Measurements from ENCODE around the gene ZNF30. TPM values are rescaled to one million over a fixed set of nuclear protein-coding genes. Genes with fewer than 3 reads are reported as not detected.
"Not testable (repeated sequence)": the region's sequence is repeated elsewhere in the genome, so short reads cannot be mapped to it uniquely, and the experiment has no call there.

Gene ZNF30
- total and polyA plus RNA-seq, 2 experiments from 2014 or later, result 1.1 to 3.2 TPM

- H3K4me3 ChIP-seq, result no peak overlapping the region
- H2AFZ ChIP-seq, result no peak overlapping the region
- H3K27ac ChIP-seq, result no peak overlapping the region
- no peaks in the 10 kb centered on the region for H3K9me3 ChIP-seq (ENCODE audit: low read depth)
- no peaks in the 10 kb centered on the region for H3K9me2 ChIP-seq (replicated peaks; ENCODE audit: insufficient read depth)
- H3K79me2 ChIP-seq, result no peaks in the 10 kb centered on the region
- DNase-seq (ENCODE audit: low spot score), result no peak
- no peaks in the 10 kb centered on the region for H3K36me3 ChIP-seq (replicated peaks; ENCODE audit: insufficient read depth, low read depth)
- 8% methylated on average over 53 of the region's 59 CpGs for WGBS (ENCODE audit: low lambda C conversion rate, missing lambda C conversion rate)
- H3K4me2 ChIP-seq, result peak overlapping the region; percentile 60
- H3K27me3 ChIP-seq, result peaks cover 54% of the 10 kb centered on the region
- H4K20me1 ChIP-seq (ENCODE audit: insufficient read depth, poor library complexity, severe bottlenecking), result no peaks in the 10 kb centered on the region
- TF ChIP-seq EZH2phosphoT487 (IDR thresholded peaks at IDR 0.05; ENCODE audit: low read depth, severe bottlenecking, unreplicated experiment) (no peak), CTCF (IDR thresholded peaks at IDR 0.05; ENCODE audit: poor library complexity) (no peak)
- H3K4me1 ChIP-seq (ENCODE audit: insufficient read depth), result no peaks in the 10 kb centered on the region
These were observed 21.8 kb upstream of the ZNF30 start for GRCh38 chr19:34904664-34905527.

GRCh38 chr19:34910770-34911169 lies 15.9 kb upstream of the ZNF30 start:
- Histone ChIP-seq H3K27ac (no peak overlapping the region), H3K9me2 (replicated peaks; ENCODE audit: insufficient read depth) (no peaks in the 10 kb centered on the region), H3K9me3 (ENCODE audit: low read depth) (no peaks in the 10 kb centered on the region), H3K27me3 (peaks cover 23% of the 10 kb centered on the region), H3K79me2 (no peaks in the 10 kb centered on the region), H2AFZ (no peak overlapping the region), H3K36me3 (replicated peaks; ENCODE audit: insufficient read depth, low read depth) (no peaks in the 10 kb centered on the region), H3K4me1 (ENCODE audit: insufficient read depth) (no peaks in the 10 kb centered on the region), H3K4me3 (no peak overlapping the region), H3K4me2 (no peak overlapping the region), H4K20me1 (ENCODE audit: insufficient read depth, poor library complexity, severe bottlenecking) (no peaks in the 10 kb centered on the region)
- 91% methylated on average over 3 of the region's 3 CpGs for WGBS (ENCODE audit: low lambda C conversion rate, missing lambda C conversion rate)
- TF ChIP-seq EZH2 (IDR thresholded peaks at IDR 0.05; ENCODE audit: borderline replicate concordance) (no peak), CTCF (IDR thresholded peaks at IDR 0.05; ENCODE audit: poor library complexity) (no peak)
- DNase-seq (ENCODE audit: low spot score), result no peak

GRCh38 chr19:34917144-34917543 lies 9.6 kb upstream of the ZNF30 start:
- DNase-seq (ENCODE audit: low spot score); H3K36me3 ChIP-seq (replicated peaks; ENCODE audit: insufficient read depth, low read depth); H2AFZ ChIP-seq; H3K4me1 ChIP-seq (ENCODE audit: insufficient read depth); H3K4me3 ChIP-seq; H3K9me2 ChIP-seq (replicated peaks; ENCODE audit: insufficient read depth); H4K20me1 ChIP-seq (ENCODE audit: insufficient read depth, poor library complexity, severe bottlenecking); H3K27me3 ChIP-seq; H3K4me2 ChIP-seq; H3K27ac ChIP-seq; H3K79me2 ChIP-seq; H3K9me3 ChIP-seq (ENCODE audit: low read depth): not testable (repeated sequence)
- WGBS (ENCODE audit: low lambda C conversion rate, missing lambda C conversion rate), result 86% methylated on average over 3 of the region's 3 CpGs

- H2AFZ ChIP-seq, result no peak overlapping the region
- no peaks in the 10 kb centered on the region for H4K20me1 ChIP-seq (ENCODE audit: insufficient read depth, poor library complexity, severe bottlenecking)
- TF ChIP-seq CTCF (IDR thresholded peaks at IDR 0.05; ENCODE audit: poor library complexity) (no peak), EZH2 (IDR thresholded peaks at IDR 0.05; ENCODE audit: borderline replicate concordance) (no peak), EZH2phosphoT487 (IDR thresholded peaks at IDR 0.05; ENCODE audit: low read depth, severe bottlenecking, unreplicated experiment) (no peak)
- H3K9me2 ChIP-seq (replicated peaks; ENCODE audit: insufficient read depth), result no peaks in the 10 kb centered on the region
- DNase-seq (ENCODE audit: low spot score), result no peak
- H3K4me3 ChIP-seq, result no peak overlapping the region
- H3K9me3 ChIP-seq (ENCODE audit: low read depth), result no peaks in the 10 kb centered on the region
- no peak overlapping the region for H3K27ac ChIP-seq
- no peaks in the 10 kb centered on the region for H3K27me3 ChIP-seq
- 79% methylated on average over 2 of the region's 2 CpGs for WGBS (ENCODE audit: low lambda C conversion rate, missing lambda C conversion rate)
- no peaks in the 10 kb centered on the region for H3K4me1 ChIP-seq (ENCODE audit: insufficient read depth)
- H3K36me3 ChIP-seq (replicated peaks; ENCODE audit: insufficient read depth, low read depth), result no peaks in the 10 kb centered on the region
- no peaks in the 10 kb centered on the region for H3K79me2 ChIP-seq
- no peak overlapping the region for H3K4me2 ChIP-seq
These were observed 8.5 kb upstream of the ZNF30 start for GRCh38 chr19:34918190-34918589.

GRCh38 chr19:34920090-34920786 lies 6.5 kb upstream of the ZNF30 start:
- H3K9me3 ChIP-seq (ENCODE audit: low read depth); H4K20me1 ChIP-seq (ENCODE audit: insufficient read depth, poor library complexity, severe bottlenecking); H3K4me2 ChIP-seq; H3K79me2 ChIP-seq; H3K36me3 ChIP-seq (replicated peaks; ENCODE audit: insufficient read depth, low read depth); H3K27me3 ChIP-seq; H3K4me1 ChIP-seq (ENCODE audit: insufficient read depth); H3K9me2 ChIP-seq (replicated peaks; ENCODE audit: insufficient read depth); H3K4me3 ChIP-seq; DNase-seq (ENCODE audit: low spot score); H3K27ac ChIP-seq; H2AFZ ChIP-seq: not testable (repeated sequence)
- 70% methylated on average over 8 of the region's 8 CpGs for WGBS (ENCODE audit: low lambda C conversion rate, missing lambda C conversion rate)
